PC-9 (cell line): Measurements from ENCODE around the gene ZDHHC11B. TPM values are rescaled to one million over a fixed set of nuclear protein-coding genes. Genes with fewer than 3 reads are reported as not detected.

ENCODE experiments used
- BruUV-seq: library from RNA; stranded (reverse); fragments of 400-500 nt; replicated peaks from 2 replicates; lab custom pipeline; 2021; lab: Mats Ljungman, UMichigan
- CTCF ChIA-PET: fragments of 300-600 bp; sonication (Branson Sonifier 250); formaldehyde crosslinking; loops from one replicate; lab custom pipeline; 2022; ENCODE audit warnings: antibody characterized with exemption; lab: Charles Lee
- POLR2A ChIA-PET: fragments of 300-600 bp; sonication (Branson Sonifier 250); formaldehyde crosslinking; loops from one replicate; lab custom pipeline; 2022; ENCODE audit warnings: antibody characterized with exemption; ENCODE audit not compliant: unreplicated experiment; lab: Charles Lee
- DNase-seq, 2 experiments: peaks; one replicate each; pipeline versions ENCODE4 v3.0.0 to v3.0.0-alpha.2; 2015 to 2022; ENCODE audit warnings: mixed read lengths in 1 of 2
- H2AFZ ChIP-seq: fragments of 200-600 bp; sonication (generic); 2 replicates; pipeline ENCODE4 v1.8.1; 2017; ENCODE audit warnings: antibody characterized with exemption
- H3F3A ChIP-seq: fragments of 200-600 bp; sonication (generic); 2 replicates; pipeline ENCODE4 v1.8.1; 2017; ENCODE audit warnings: antibody characterized with exemption, mild to moderate bottlenecking, low read depth; ENCODE audit not compliant: insufficient read depth
- H3K27ac ChIP-seq: fragments of 200-600 bp; sonication (generic); 2 replicates; pipeline ENCODE4 v1.6.1; 2016; ENCODE audit warnings: mixed run types
- H3K27me3 ChIP-seq: fragments of 200-600 bp; sonication (generic); 2 replicates; pipeline ENCODE4 v1.6.1; 2016; ENCODE audit warnings: low read depth, mixed run types; ENCODE audit not compliant: insufficient read depth
- H3K36me3 ChIP-seq: fragments of 200-600 bp; sonication (generic); 2 replicates; pipeline ENCODE4 v1.6.1; 2016; ENCODE audit warnings: low read depth, mixed run types
- H3K4me1 ChIP-seq: fragments of 200-600 bp; sonication (generic); replicated peaks from 2 replicates; pipeline ENCODE4 v1.6.1; 2016; ENCODE audit warnings: mixed run types; ENCODE audit not compliant: insufficient read depth
- H3K4me2 ChIP-seq: fragments of 200-600 bp; sonication (generic); 2 replicates; pipeline ENCODE4 v1.6.1; 2017; ENCODE audit warnings: mixed run types
- H3K4me3 ChIP-seq: fragments of 200-600 bp; sonication (generic); 2 replicates; pipeline ENCODE4 v1.6.1; 2016; ENCODE audit warnings: mixed run types
- H3K79me2 ChIP-seq: fragments of 200-600 bp; sonication (generic); 2 replicates; pipeline ENCODE4 v1.6.1; 2017; ENCODE audit warnings: low read depth, mixed run types
- H3K9me2 ChIP-seq: fragments of 200-600 bp; sonication (generic); 2 replicates; pipeline ENCODE4 v1.8.1; 2017; ENCODE audit warnings: mild to moderate bottlenecking; ENCODE audit not compliant: insufficient read depth
- H3K9me3 ChIP-seq: fragments of 200-600 bp; sonication (generic); 2 replicates; pipeline ENCODE4 v1.8.1; 2016; ENCODE audit warnings: low read depth; ENCODE audit not compliant: insufficient read depth
- H4K20me1 ChIP-seq: fragments of 200-600 bp; sonication (generic); 2 replicates; pipeline ENCODE4 v1.8.1; 2017; ENCODE audit not compliant: insufficient read depth
- CTCF ChIP-seq: fragments of 200-600 bp; sonication (generic); conservative IDR thresholded peaks from 2 replicates; pipeline ENCODE4 v1.6.1; 2017; ENCODE audit warnings: mixed run types, antibody characterized with exemption, mild to moderate bottlenecking, moderate library complexity
- EZH2 ChIP-seq: fragments of 200-600 bp; sonication (generic); IDR thresholded peaks from 2 replicates; pipeline ENCODE4 v1.8.0; 2017; ENCODE audit warnings: antibody characterized with exemption, low read depth
- intact Hi-C: fragments of 100-400 bp; cut with micrococcal nuclease; formaldehyde crosslinking; loops from one replicate; pipeline ENCODE4 v1.10.0; 2022; ENCODE audit not compliant: unreplicated experiment
- total RNA-seq: library from RNA; stranded (reverse); gene quantifications from 2 replicates; pipeline ENCODE4 v1.2.3, GENCODE V29; 2021

ZDHHC11B gene
- total RNA-seq, 1 experiment from 2014 or later, result 0.41 TPM

GRCh38 chr5:761854-762710 is 22.4 kb downstream of the ZDHHC11B start:
- CTCF ChIA-PET, result interaction anchor here (0.7 kb wide), 1 partner anchor 708 kb away, joined by 3 read pairs; no protein-coding TSS in a partner anchor

GRCh38 chr5:761059-761771 is 23.3 kb downstream of the ZDHHC11B start:
- intact Hi-C loops, result no loop called here
- TF ChIP-seq CTCF (no peak), EZH2 (no peak)
- DNase-seq, result no peak
- Histone ChIP-seq H3K4me1 (0 out of 2 replicates have a peak, but pooled peaks cover 4% of the 10 kb centered on the region), H3K27ac (no peak overlapping the region), H3K79me2 (no peaks in the 10 kb centered on the region), H3K4me3 (no peak overlapping the region), H3K9me2 (no peaks in the 10 kb centered on the region), H3K27me3 (peaks cover 95% of the 10 kb centered on the region), H3F3A (no peaks in the 10 kb centered on the region), H3K4me2 (no peak overlapping the region), H3K9me3 (peaks cover 6% of the 10 kb centered on the region; the same call in 1 of the 2 replicates), H4K20me1 (no peaks in the 10 kb centered on the region), H2AFZ (no peak overlapping the region), H3K36me3 (no peaks in the 10 kb centered on the region)
- POLR2A ChIA-PET, result no interaction called here
- CTCF ChIA-PET, result no interaction called here
- no TSS peak for BruUV-seq

More at GRCh38 chr5:761854-762710, 22.4 kb downstream of the ZDHHC11B start:
- BruUV-seq, result no TSS peak
- no peak for TF ChIP-seq CTCF
- Histone ChIP-seq H3K27ac (no peak overlapping the region), H3F3A (no peaks in the 10 kb centered on the region), H3K79me2 (no peaks in the 10 kb centered on the region), H3K36me3 (no peaks in the 10 kb centered on the region), H3K9me3 (peaks cover 6% of the 10 kb centered on the region; the same call in 1 of the 2 replicates), H4K20me1 (no peaks in the 10 kb centered on the region; the same call in 1 of the 2 replicates), H3K4me3 (no peak overlapping the region), H3K9me2 (no peaks in the 10 kb centered on the region), H3K27me3 (peaks cover 95% of the 10 kb centered on the region), H2AFZ (no peak overlapping the region), H3K4me2 (no peak overlapping the region), H3K4me1 (0 out of 2 replicates have a peak, but pooled peaks cover 4% of the 10 kb centered on the region)
- intact Hi-C loops, result no loop called here
- POLR2A ChIA-PET, result interaction anchor here (0.7 kb wide), 1 partner anchor 17 kb away, joined by 5 read pairs; no protein-coding TSS in a partner anchor
- no peak for DNase-seq

GRCh38 chr5:760363-761058 is 24.0 kb downstream of the ZDHHC11B start:
- DNase-seq, result no peak
- Histone ChIP-seq H3K4me2 (no peak overlapping the region), H3K9me2 (no peaks in the 10 kb centered on the region), H3K4me3 (no peak overlapping the region), H3F3A (no peaks in the 10 kb centered on the region), H3K36me3 (no peaks in the 10 kb centered on the region), H2AFZ (no peak overlapping the region), H4K20me1 (no peaks in the 10 kb centered on the region), H3K27ac (no peak overlapping the region), H3K27me3 (peaks cover 89% of the 10 kb centered on the region), H3K4me1 (0 out of 2 replicates have a peak, but pooled peaks cover 4% of the 10 kb centered on the region), H3K79me2 (no peaks in the 10 kb centered on the region), H3K9me3 (peaks cover 3% of the 10 kb centered on the region; the same call in 1 of the 2 replicates)
- ChIA-PET POLR2A (no interaction called here), CTCF (no interaction called here)
- TF ChIP-seq CTCF (no peak), EZH2 (no peak)
- BruUV-seq, result no TSS peak
- intact Hi-C loops, result no loop called here
